Fibroblast of lung (primary cell): Measurements from ENCODE around the gene UBE2S. TPM values are rescaled to one million over a fixed set of nuclear protein-coding genes. Genes with fewer than 3 reads are reported as not detected.
A peak's percentile ranks its signal among the peaks of the same experiment; 100 is the strongest.

Experiments used
- DNase-seq, 2 donors: peaks; one replicate each; pipeline versions ENCODE4 v3.0.0 to v3.0.0-alpha.2; 2010; ENCODE audit warnings: low read depth in 2 of 2
- H2AFZ ChIP-seq: 2 replicates; pipeline ENCODE4 v1.5.1; 2012; ENCODE audit warnings: low read length, control low read depth, inconsistent platforms
- H3K27ac ChIP-seq: 2 replicates; pipeline ENCODE4 v1.5.1; 2011; ENCODE audit warnings: low read length, control low read depth; ENCODE audit not compliant: insufficient read depth
- H3K27me3 ChIP-seq: 2 replicates; pipeline ENCODE4 v1.5.1; 2011; ENCODE audit warnings: mild to moderate bottlenecking, low read length; ENCODE audit not compliant: control insufficient read depth, insufficient read depth
- H3K36me3 ChIP-seq: 2 replicates; pipeline ENCODE4 v1.5.1; 2011; ENCODE audit warnings: low read length; ENCODE audit not compliant: control insufficient read depth, insufficient read depth
- H3K4me1 ChIP-seq: 2 replicates; pipeline ENCODE4 v1.5.1; 2011; ENCODE audit warnings: low read length; ENCODE audit not compliant: control insufficient read depth, insufficient read depth; ENCODE audit errors: extremely low read depth
- H3K4me2 ChIP-seq: 2 replicates; pipeline ENCODE4 v1.5.1; 2011; ENCODE audit warnings: low read length, control low read depth; ENCODE audit not compliant: insufficient read depth; ENCODE audit errors: extremely low read depth
- H3K4me3 ChIP-seq, 4 experiments: fragments of 200-600 bp in 1 of 4; sonication (generic) in 1 of 4; replicated peaks in 1 of 4; 2 replicates each; pipeline ENCODE4 v1.5.1; 2011 to 2016; ENCODE audit warnings: low read length in 4 of 4, low read depth in 3 of 4, mild to moderate bottlenecking in 3 of 4, control low read depth in 2 of 4, inconsistent platforms in 1 of 4, mixed read lengths in 1 of 4; ENCODE audit not compliant: insufficient read depth in 1 of 4; ENCODE audit errors: control extremely low read depth in 1 of 4
- H3K79me2 ChIP-seq: 2 replicates; pipeline ENCODE4 v1.5.1; 2012; ENCODE audit warnings: mild to moderate bottlenecking, low read length, inconsistent platforms; ENCODE audit not compliant: control insufficient read depth, insufficient read depth
- H3K9ac ChIP-seq: 2 replicates; pipeline ENCODE4 v1.5.1; 2011; ENCODE audit warnings: mild to moderate bottlenecking, low read length, control low read depth; ENCODE audit not compliant: insufficient read depth
- H3K9me3 ChIP-seq: 2 replicates; pipeline ENCODE4 v1.5.1; 2012; ENCODE audit warnings: low read depth, low read length; ENCODE audit not compliant: control insufficient read depth, insufficient read depth
- H4K20me1 ChIP-seq: 2 replicates; pipeline ENCODE4 v1.5.1; 2011; ENCODE audit warnings: low read length; ENCODE audit not compliant: control insufficient read depth, insufficient read depth; ENCODE audit errors: extremely low read depth
- EZH2 ChIP-seq: IDR thresholded peaks from 2 replicates; pipeline ENCODE4 v1.5.1; 2012; ENCODE audit warnings: low read length, control low read depth, mild to moderate bottlenecking; ENCODE audit errors: missing control alignments
- polyA plus RNA-seq, 2 donors: library from polyadenylated mRNA; depleted of rRNA in 1 of 2; stranded (reverse) in 1 of 2; unstranded in 1 of 2; fragments of >200 nt; gene quantifications; 2 replicates each; pipeline ENCODE4 v1.2.1, GENCODE V29; 2011 to 2012; ENCODE audit warnings: missing spikeins in 1 of 2
- total RNA-seq: library from RNA; depleted of rRNA; stranded (reverse); fragments of >200 nt; gene quantifications from 2 replicates; pipeline ENCODE4 v1.2.1, GENCODE V29; 2014
- TF ChIP-seq, protein P1 (sequence below), 2 donors: IDR thresholded peaks in 1 of 2; conservative IDR thresholded peaks in 1 of 2; 1 replicate in 1 of 2; 2 replicates in 1 of 2; pipeline ENCODE4 v1.5.1; 2011 to 2012; ENCODE audit warnings: low read length in 2 of 2, control low read depth in 1 of 2, inconsistent platforms in 1 of 2, low read depth in 1 of 2, mild to moderate bottlenecking in 1 of 2

UBE2S gene
- total and polyA plus RNA-seq, 2 donors (not counting 1 experiment from before 2014, with no cell fraction given), result 25.4 to 41.0 TPM

GRCh38 chr19:55382013-55382412 lies 25.6 kb downstream of the UBE2S start:
- peaks cover 13% of the 10 kb centered on the region for H3K79me2 ChIP-seq
- H3K27me3 ChIP-seq, result no peaks in the 10 kb centered on the region
- no peak for DNase-seq
- peaks cover 4% of the 10 kb centered on the region for H3K4me1 ChIP-seq
- H3K4me3 ChIP-seq, result no peak overlapping the region
- H3K36me3 ChIP-seq, result peaks cover under 1% of the 10 kb centered on the region
- H3K9ac ChIP-seq, result no peak overlapping the region
- no peaks in the 10 kb centered on the region for H4K20me1 ChIP-seq
- H2AFZ ChIP-seq, result no peak overlapping the region
- H3K4me2 ChIP-seq, result no peak overlapping the region
- no peaks in the 10 kb centered on the region for H3K9me3 ChIP-seq
- no peak overlapping the region for H3K27ac ChIP-seq
- TF ChIP-seq EZH2, result no peak

GRCh38 chr19:55379174-55379573 lies 28.4 kb downstream of the UBE2S start:
- no peaks in the 10 kb centered on the region for H3K79me2 ChIP-seq
- no peak for DNase-seq
- H4K20me1 ChIP-seq, result no peaks in the 10 kb centered on the region
- no peaks in the 10 kb centered on the region for H3K9me3 ChIP-seq
- no peak overlapping the region for H3K27ac ChIP-seq
- H3K9ac ChIP-seq, result no peak overlapping the region
- H3K4me2 ChIP-seq, result no peak overlapping the region
- no peaks in the 10 kb centered on the region for H3K36me3 ChIP-seq
- TF ChIP-seq, protein P1, sequence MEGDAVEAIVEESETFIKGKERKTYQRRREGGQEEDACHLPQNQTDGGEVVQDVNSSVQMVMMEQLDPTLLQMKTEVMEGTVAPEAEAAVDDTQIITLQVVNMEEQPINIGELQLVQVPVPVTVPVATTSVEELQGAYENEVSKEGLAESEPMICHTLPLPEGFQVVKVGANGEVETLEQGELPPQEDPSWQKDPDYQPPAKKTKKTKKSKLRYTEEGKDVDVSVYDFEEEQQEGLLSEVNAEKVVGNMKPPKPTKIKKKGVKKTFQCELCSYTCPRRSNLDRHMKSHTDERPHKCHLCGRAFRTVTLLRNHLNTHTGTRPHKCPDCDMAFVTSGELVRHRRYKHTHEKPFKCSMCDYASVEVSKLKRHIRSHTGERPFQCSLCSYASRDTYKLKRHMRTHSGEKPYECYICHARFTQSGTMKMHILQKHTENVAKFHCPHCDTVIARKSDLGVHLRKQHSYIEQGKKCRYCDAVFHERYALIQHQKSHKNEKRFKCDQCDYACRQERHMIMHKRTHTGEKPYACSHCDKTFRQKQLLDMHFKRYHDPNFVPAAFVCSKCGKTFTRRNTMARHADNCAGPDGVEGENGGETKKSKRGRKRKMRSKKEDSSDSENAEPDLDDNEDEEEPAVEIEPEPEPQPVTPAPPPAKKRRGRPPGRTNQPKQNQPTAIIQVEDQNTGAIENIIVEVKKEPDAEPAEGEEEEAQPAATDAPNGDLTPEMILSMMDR (conservative IDR thresholded peaks at IDR 0.05 in 1 of 2, IDR thresholded peaks at IDR 0.05 in 1 of 2; ENCODE audit: low read depth in 1 of 2, low read length in 2 of 2), result no peak
- TF ChIP-seq EZH2, result no peak
- H2AFZ ChIP-seq, result no peak overlapping the region
- peaks cover under 1% of the 10 kb centered on the region for H3K4me1 ChIP-seq
- H3K4me3 ChIP-seq, result no peak overlapping the region
- no peaks in the 10 kb centered on the region for H3K27me3 ChIP-seq

DNA sequence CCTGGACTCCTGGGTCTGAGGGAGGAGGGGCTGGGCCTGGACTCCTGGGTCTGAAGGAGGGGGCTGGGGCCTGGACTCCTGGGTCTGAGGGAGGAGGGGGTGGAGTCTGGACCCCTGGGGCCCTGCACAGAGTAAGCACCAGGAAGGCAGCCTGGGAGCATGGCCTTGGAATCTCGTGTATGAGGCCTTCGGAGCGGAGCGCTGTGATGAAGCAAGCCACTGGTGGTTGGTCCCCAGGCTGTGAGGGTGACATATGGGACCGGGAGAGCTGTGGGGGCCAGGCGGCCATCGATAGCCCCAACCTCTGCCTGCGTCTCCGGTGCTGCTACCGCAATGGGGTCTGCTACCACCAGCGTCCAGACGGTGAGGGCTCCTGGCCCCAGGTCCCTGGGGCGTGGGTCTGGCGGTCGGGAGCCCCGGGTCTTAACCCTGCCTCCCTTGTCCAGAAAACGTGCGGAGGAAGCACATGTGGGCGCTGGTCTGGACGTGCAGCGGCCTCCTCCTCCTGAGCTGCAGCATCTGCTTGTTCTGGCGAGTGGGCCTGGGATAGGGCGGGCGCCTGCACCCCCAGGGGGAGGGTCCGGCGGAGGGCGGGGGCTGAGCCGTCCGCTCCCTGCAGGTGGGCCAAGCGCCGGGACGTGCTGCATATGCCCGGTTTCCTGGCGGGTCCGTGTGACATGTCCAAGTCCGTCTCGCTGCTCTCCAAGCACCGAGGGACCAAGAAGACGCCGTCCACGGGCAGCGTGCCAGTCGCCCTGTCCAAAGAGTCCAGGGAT lies 30.0 kb downstream of the UBE2S start:
- Histone ChIP-seq H3K9ac (no peak overlapping the region), H3K27ac (no peak overlapping the region), H2AFZ (no peak overlapping the region), H3K4me3 (no peak overlapping the region), H3K36me3 (no peaks in the 10 kb centered on the region), H3K4me2 (no peak overlapping the region), H3K4me1 (peaks cover 5% of the 10 kb centered on the region), H3K27me3 (no peaks in the 10 kb centered on the region), H3K79me2 (no peaks in the 10 kb centered on the region), H4K20me1 (no peaks in the 10 kb centered on the region), H3K9me3 (no peaks in the 10 kb centered on the region)
- peak; percentile 35 for TF ChIP-seq EZH2
- TF ChIP-seq, protein P1 (conservative IDR thresholded peaks at IDR 0.05 in 1 of 2, IDR thresholded peaks at IDR 0.05 in 1 of 2; ENCODE audit: low read depth in 1 of 2, low read length in 2 of 2), result no peak
- no peak for DNase-seq
